Choroid plexus epithelial cell (primary cell): Measurements from ENCODE around the gene ZFYVE28.

Source experiments
- DNase-seq: peaks from one replicate; pipeline ENCODE4 v3.0.0-alpha.2; 2010; ENCODE audit warnings: low read depth
- H3K4me3 ChIP-seq: 2 replicates; pipeline ENCODE4 v1.5.1; 2011; ENCODE audit warnings: low read depth, mild to moderate bottlenecking, control low read depth, low read length, moderate library complexity
- TF ChIP-seq, protein P1 (sequence below): conservative IDR thresholded peaks from 2 replicates; pipeline ENCODE4 v1.5.1; 2011; ENCODE audit warnings: low read depth, mild to moderate bottlenecking, control low read depth, inconsistent platforms, low read length, moderate library complexity

Gene ZFYVE28

GRCh38 chr4:2247128-2248043, 171.1 kb downstream of the ZFYVE28 start:
- no peak for DNase-seq
- no peak overlapping the region for H3K4me3 ChIP-seq
- TF ChIP-seq, protein P1, sequence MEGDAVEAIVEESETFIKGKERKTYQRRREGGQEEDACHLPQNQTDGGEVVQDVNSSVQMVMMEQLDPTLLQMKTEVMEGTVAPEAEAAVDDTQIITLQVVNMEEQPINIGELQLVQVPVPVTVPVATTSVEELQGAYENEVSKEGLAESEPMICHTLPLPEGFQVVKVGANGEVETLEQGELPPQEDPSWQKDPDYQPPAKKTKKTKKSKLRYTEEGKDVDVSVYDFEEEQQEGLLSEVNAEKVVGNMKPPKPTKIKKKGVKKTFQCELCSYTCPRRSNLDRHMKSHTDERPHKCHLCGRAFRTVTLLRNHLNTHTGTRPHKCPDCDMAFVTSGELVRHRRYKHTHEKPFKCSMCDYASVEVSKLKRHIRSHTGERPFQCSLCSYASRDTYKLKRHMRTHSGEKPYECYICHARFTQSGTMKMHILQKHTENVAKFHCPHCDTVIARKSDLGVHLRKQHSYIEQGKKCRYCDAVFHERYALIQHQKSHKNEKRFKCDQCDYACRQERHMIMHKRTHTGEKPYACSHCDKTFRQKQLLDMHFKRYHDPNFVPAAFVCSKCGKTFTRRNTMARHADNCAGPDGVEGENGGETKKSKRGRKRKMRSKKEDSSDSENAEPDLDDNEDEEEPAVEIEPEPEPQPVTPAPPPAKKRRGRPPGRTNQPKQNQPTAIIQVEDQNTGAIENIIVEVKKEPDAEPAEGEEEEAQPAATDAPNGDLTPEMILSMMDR = no peak

DNA sequence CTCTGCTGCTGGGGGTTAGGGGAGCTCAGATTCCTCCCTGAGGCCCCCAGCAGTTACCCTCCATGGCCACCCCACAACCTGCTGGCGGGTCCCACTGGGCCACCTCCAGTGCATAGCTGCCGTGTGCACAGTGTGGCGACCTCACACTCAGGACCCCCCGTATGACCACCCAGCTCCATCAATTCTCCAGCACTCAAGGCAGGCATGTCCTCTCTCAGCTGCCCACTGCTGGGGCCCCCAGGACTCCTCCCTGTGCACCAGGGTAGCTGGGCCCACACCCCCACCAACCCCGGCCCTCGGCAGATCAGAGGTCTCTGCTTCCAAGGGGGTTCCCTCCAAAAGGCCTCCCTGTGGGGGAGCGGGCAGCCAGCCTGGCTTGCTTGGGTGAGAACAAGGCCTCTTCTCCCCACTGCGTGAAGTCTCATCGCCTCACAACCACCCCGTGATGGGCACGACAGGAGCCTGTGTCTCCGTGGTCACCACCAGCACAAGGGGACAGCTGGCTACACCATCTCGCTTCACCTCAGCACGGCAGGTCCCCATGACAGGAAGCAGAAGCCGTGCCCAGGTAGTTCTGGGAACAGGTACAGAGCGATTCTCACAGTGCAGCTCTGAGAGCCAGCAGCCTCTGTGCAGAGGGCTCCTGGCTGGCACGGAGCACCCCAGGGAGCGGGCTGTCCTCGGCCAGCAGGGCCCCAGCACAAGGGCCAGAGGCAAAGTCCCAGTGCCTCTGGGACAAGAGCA, 171.9 kb downstream of the ZFYVE28 start:
- no peak overlapping the region for H3K4me3 ChIP-seq
- TF ChIP-seq, protein P1 = no peak
- no peak for DNase-seq

GRCh38 chr4:2245787-2246275, 172.6 kb downstream of the ZFYVE28 start:
- TF ChIP-seq, protein P1 = no peak
- no peak for DNase-seq
- no peak overlapping the region for H3K4me3 ChIP-seq

GRCh38 chr4:2245057-2245786, 173.2 kb downstream of the ZFYVE28 start:
- no peak overlapping the region for H3K4me3 ChIP-seq
- TF ChIP-seq, protein P1 = no peak
- DNase-seq = no peak

DNA sequence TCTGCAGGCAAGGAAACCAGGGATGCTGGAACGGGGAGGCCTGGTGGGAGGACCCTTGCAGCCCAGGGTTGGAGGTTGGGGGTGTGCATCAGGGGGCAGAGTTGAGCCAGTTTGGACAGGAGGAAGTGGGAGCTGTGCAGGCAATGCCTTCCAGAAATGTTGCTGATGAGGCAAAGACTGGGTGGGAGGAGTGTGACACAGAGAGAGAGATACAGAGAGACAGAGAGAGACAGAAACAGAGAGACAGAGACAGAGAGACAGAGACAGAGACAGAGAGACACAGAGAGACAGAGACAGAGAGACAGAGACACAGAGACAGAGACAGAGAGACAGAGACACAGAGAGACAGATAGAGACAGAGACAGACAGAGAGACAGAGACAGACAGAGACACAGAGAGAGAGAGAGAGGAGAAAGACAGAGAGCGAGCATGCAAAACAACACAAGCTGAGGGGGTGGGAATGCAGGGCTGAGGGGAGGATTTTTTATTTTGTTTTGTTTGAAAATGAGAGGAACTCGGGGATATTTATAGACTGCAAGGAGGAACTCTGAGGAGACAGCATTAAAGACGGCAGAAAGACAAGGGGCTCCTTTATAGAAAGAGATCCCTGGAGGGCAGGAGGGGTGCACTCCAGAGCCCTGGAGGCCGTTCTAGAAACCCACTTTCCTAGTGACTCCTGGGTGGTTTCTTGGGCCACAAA, 174.6 kb downstream of the ZFYVE28 start:
- no peak overlapping the region for H3K4me3 ChIP-seq
- peak; percentile 58 for DNase-seq
- TF ChIP-seq, protein P1 = peak; percentile 46
